Heart left ventricle (tissue), 16 donors: ENCODE results near the gene GGT5. TPM values are rescaled to one million over a fixed set of nuclear protein-coding genes. Genes with fewer than 3 reads are reported as not detected.
"Not testable (repeated sequence)": the region's sequence is repeated elsewhere in the genome, so short reads cannot be mapped to it uniquely, and the experiment has no call there.

ENCODE experiments used
- ATAC-seq, 4 donors: fragments of 200-7000 bp; cut with Tn5 transposase; one replicate each; pipeline ENCODE4 v1.9.1; 2020 to 2022; ENCODE audit warnings: moderate library complexity in 4 of 4, mild to moderate bottlenecking in 3 of 4, moderate number of reproducible peaks in 1 of 4
- DNase-seq, 5 donors: peaks; one replicate each; pipeline ENCODE4 v3.0.0-alpha.2; 2020
- H3K27ac ChIP-seq, 12 donors: fragments of 200-600 bp; sonication (generic) in 4 of 12; one replicate each; pipeline versions ENCODE4 v1.5.0 to v1.8.0; 2016 to 2022; ENCODE audit warnings: mild to moderate bottlenecking in 2 of 12
- H3K27me3 ChIP-seq, 9 donors: fragments of 200-600 bp; sonication (generic) in 2 of 9; one replicate each; pipeline versions ENCODE4 v1.5.1 to v1.8.0; 2016 to 2022; ENCODE audit warnings: mild to moderate bottlenecking in 3 of 9
- H3K36me3 ChIP-seq, 9 donors: fragments of 200-600 bp; sonication (generic) in 2 of 9; one replicate each; pipeline versions ENCODE4 v1.5.0 to v1.8.0; 2018 to 2022; ENCODE audit warnings: mild to moderate bottlenecking in 2 of 9
- H3K4me1 ChIP-seq, 12 donors: fragments of 200-600 bp; sonication (generic) in 4 of 12; one replicate each; pipeline versions ENCODE4 v1.5.0 to v1.8.0; 2016 to 2022; ENCODE audit warnings: mild to moderate bottlenecking in 3 of 12
- H3K4me3 ChIP-seq, 12 donors: fragments of 200-600 bp; sonication (generic) in 4 of 12; one replicate each; pipeline versions ENCODE4 v1.5.0 to v1.8.0; 2017 to 2022; ENCODE audit warnings: mild to moderate bottlenecking in 9 of 12, moderate library complexity in 4 of 12
- H3K9me3 ChIP-seq, 12 donors: fragments of 200-600 bp; sonication (generic) in 4 of 12; one replicate each; pipeline versions ENCODE4 v1.5.0 to v1.8.0; 2016 to 2022; ENCODE audit warnings: mild to moderate bottlenecking in 1 of 12
- POLR2A ChIP-seq, 2 donors: fragments of 450-650 bp; IDR thresholded peaks; one replicate each; pipeline ENCODE4 v1.6.1; 2017; ENCODE audit warnings: antibody characterized with exemption in 2 of 2, mild to moderate bottlenecking in 2 of 2, moderate library complexity in 2 of 2
- WGBS, 4 donors: extraction: QIAGEN DNeasy Blood & Tissue Kit in 2 of 4; methylation state at CpG; one replicate each; pipeline versions ENCODE4 v1.1.5 to v1.1.7; 2013 to 2018; 5-methylcytosine and 5-hydroxymethylcytosine counted together
- intact Hi-C, 10 donors: fragments of 100-400 bp; cut with DNase I; formaldehyde crosslinking; loops; one replicate each; pipeline versions ENCODE4 v1.11.1 to v1.14.2; 2022
- polyA plus RNA-seq, 2 donors: library from polyadenylated mRNA; stranded (reverse); fragments of 200-250 nt; gene quantifications; one replicate each; pipeline ENCODE4 v1.2.3, GENCODE V29; 2013
- total RNA-seq, 9 donors: library from RNA; depleted of rRNA in 2 of 9; stranded (reverse); fragments of >200 nt in 2 of 9; fragmentation: NEBNext Ultra II Directional in 3 of 9; extraction: Animal tissue kit (Norgen Biotek cat#: 25700) in 3 of 9; gene quantifications; one replicate each; pipeline versions ENCODE4 v1.1.0 to v1.2.4, GENCODE V29; 2016 to 2023
- TF ChIP-seq, protein P1 (sequence below), 12 donors: fragments of 200-600 bp; sonication (generic) in 4 of 12; IDR thresholded peaks; one replicate each; pipeline versions ENCODE4 v1.5.0 to v1.8.0; 2018 to 2022; ENCODE audit warnings: antibody characterized with exemption in 12 of 12, mild to moderate bottlenecking in 5 of 12
- donor health status: ischemic (EF 13 %, LVEDD 7.1; RV severe dilation, severe dysfunction).
- donor health status: healthy with polysubstance abuse.
- donor health status: DM: no; HTN: yes; CAD: no.
- donor health status: DM: no; HTN: no; CAD: no.
- donor health status: ischemic (EF 25% LVEDD 6.9; RV normal size, moderate dysfunction).
- donor health status: ischemic (EF 25% LVEDD 5.7; RV mildly dilated, moderate dysfunction).
- donor health status: healthy.
- donor health status: DM: yes; HTN: yes; CAD: no.
- donor health status: ischemic (EF 35%, LVEDD 5.7; RV mildly dilated, moderate dysfunction).
- donor health status: nonischemic (EF 11% LVEDD 7.7; RV severe dilation, severe dysfunction).
- donor health status: DM: yes; HTN: yes; CAD: no.
- donor health status: PGD.
- donor health status: ischemic (EF 29% LVEDD 5.4; RV normal size, mild dysfunction).
- donor health status: nonischemic (EF 23%, LVEDD 6.1; RV moderate dilation, normal function).

The GGT5 gene
- total and polyA plus RNA-seq, 11 donors, result 6.1 to 71.5 (median 19.6) TPM

DNA sequence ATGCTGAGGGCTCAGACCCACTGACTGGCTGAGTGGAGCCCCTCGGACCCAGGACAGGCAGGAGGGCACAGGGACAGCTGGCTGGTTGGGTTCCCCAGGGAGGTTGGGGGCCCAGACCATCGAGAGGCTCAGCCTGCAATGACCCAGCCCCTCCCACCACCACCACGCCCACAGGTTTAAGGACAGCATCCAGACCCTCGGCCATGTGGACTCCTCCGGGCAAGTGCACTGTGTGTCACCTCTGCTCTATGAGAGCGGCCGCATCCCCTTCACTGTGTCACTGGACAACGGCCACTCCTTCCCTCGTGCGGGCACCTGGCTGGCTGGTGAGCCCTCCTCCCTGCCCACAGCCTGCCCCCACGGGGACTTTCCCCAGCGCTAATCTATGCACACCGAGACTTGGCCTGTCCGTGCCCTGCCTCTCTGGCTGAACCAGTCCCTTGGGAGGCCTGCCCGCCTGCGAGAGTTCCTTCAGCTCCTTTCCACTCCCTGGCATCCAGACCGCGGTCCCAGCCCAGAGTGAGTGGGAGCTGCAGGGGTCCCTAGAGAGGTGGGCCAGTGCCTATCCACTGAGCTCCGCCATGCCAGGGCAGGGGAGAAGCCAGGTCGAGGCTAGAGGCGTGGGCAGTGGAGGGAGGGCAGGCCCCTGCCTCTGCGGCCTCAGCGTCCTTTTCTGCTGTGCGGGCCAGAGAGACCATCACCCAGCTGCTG lies 61.4 kb downstream of the GGT5 start:
- Histone ChIP-seq H3K36me3 (peaks cover 0 to 4% (median 0%) of the 10 kb centered on the region in 9 donors), H3K9me3 (no peaks in the 10 kb centered on the region), H3K4me3 (no peak overlapping the region), H3K27me3 (no peaks in the 10 kb centered on the region), H3K4me1 (peaks cover 0 to 37% (median 15%) of the 10 kb centered on the region in 12 donors), H3K27ac (no peak overlapping the region)
- WGBS, 4 donors, result 77 to 89% (median 83%) methylated on average over 18 to 24 of the region's 24 CpGs
- TF ChIP-seq, protein P1, sequence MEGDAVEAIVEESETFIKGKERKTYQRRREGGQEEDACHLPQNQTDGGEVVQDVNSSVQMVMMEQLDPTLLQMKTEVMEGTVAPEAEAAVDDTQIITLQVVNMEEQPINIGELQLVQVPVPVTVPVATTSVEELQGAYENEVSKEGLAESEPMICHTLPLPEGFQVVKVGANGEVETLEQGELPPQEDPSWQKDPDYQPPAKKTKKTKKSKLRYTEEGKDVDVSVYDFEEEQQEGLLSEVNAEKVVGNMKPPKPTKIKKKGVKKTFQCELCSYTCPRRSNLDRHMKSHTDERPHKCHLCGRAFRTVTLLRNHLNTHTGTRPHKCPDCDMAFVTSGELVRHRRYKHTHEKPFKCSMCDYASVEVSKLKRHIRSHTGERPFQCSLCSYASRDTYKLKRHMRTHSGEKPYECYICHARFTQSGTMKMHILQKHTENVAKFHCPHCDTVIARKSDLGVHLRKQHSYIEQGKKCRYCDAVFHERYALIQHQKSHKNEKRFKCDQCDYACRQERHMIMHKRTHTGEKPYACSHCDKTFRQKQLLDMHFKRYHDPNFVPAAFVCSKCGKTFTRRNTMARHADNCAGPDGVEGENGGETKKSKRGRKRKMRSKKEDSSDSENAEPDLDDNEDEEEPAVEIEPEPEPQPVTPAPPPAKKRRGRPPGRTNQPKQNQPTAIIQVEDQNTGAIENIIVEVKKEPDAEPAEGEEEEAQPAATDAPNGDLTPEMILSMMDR (IDR thresholded peaks at IDR 0.05), result no peak
- no peak for TF ChIP-seq POLR2A (IDR thresholded peaks at IDR 0.05)
- intact Hi-C loops, result loop anchor here in 3 of 10 donors (10.0 kb wide), 2 partner anchors 229 to 341 kb away; no protein-coding TSS in a partner anchor
- peak in 1 of 5 donors; percentile 22 for DNase-seq
- no peak for ATAC-seq

DNA sequence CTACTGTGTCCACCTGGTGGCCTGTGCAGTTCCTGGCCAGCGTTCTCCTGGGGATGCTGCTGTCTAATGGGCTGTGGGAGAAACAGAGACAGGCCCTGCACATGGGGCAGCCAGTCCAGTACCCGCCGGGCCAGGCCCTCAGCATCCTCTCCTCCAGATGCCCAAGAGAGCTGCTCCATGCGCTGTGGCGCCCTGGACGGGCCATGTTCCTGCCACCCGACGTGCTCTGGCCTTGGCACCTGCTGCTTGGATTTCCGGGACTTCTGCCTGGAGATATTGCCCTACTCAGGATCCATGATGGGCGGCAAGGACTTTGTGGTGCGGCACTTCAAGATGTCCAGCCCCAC lies 62.0 kb downstream of the GGT5 start:
- TF ChIP-seq, protein P1 (IDR thresholded peaks at IDR 0.05), result peak in 3 of 12 donors; percentile 1 to 4 (median 4)
- intact Hi-C loops, result loop anchor here in 3 of 10 donors (10.0 kb wide), 2 partner anchors 228 to 342 kb away; no protein-coding TSS in a partner anchor
- not testable (repeated sequence) for ATAC-seq, H3K9me3 ChIP-seq, DNase-seq, H3K4me3 ChIP-seq, H3K27ac ChIP-seq, H3K27me3 ChIP-seq
- WGBS, 4 donors, result 78 to 93% (median 88%) methylated on average over 8 to 11 of the region's 11 CpGs
- H3K36me3 ChIP-seq, result peaks cover 0 to 10% (median 6%) of the 10 kb centered on the region in 9 donors
- H3K4me1 ChIP-seq, result peaks cover 0 to 37% (median 15%) of the 10 kb centered on the region in 12 donors

DNA sequence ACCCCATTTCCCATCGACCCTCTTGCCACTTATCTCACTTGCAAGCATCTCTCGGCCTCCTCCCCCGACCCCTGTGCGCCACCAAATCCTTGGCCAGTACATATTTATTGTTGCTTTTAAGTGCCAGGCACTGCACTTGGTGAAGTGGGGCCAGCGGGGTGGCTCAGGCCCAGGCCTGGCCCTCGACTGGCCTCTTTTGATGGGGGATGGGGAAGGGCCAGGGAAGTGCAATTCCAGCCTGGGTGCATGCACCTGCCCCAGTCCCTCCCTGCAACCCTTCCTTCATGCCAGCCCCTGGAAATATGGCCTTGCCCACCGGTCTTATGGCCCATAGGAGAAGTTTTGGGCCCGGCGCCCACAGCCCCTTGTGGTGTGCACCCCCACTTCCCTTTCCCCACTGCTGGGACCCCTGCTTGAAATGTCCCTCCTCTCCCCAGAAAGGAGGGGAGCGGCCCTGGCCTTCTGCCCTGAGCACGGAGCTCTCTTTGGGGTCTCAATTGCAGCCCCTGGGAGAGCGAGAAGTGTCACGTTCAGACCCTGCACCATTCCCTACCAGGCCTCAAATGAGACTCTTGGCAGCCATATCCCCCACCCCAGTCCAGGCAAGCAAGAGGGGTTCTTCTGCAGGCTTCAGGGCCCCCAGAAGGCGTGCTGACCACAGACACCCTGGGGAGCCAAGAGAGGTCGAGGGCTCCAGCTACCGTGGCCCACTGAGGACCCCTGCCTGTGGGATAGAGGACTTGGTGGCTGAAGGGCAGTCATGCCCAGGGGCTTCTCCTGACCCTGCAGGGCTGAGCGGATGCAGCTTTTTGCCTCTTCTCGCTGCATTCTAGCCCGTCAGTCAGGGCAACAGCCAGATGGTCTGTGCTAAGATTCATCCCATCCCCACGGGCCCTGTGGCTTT lies 62.6 kb downstream of the GGT5 start:
- peak in 1 of 4 donors; percentile 1 for ATAC-seq
- Histone ChIP-seq H3K27me3 (no peaks in the 10 kb centered on the region), H3K36me3 (peaks cover 0 to 10% (median 8%) of the 10 kb centered on the region in 9 donors), H3K27ac (peak overlapping the region in 7 of 12 donors; percentile 44 to 76 (median 51)), H3K4me1 (peaks cover 0 to 43% (median 18%) of the 10 kb centered on the region in 12 donors), H3K4me3 (peak overlapping the region in 5 of 12 donors; percentile 20 to 46 (median 42)), H3K9me3 (no peaks in the 10 kb centered on the region)
- TF ChIP-seq, protein P1 (IDR thresholded peaks at IDR 0.05), result peak in 10 of 12 donors; percentile 10 to 36 (median 24)
- no peak for TF ChIP-seq POLR2A (IDR thresholded peaks at IDR 0.05)
- intact Hi-C loops, result loop anchor here in 3 of 10 donors (10.0 kb wide), 2 partner anchors 227 to 343 kb away; no protein-coding TSS in a partner anchor
- WGBS, 4 donors, result 68 to 82% (median 74%) methylated on average over 13 to 20 of the region's 20 CpGs
- DNase-seq, result peak in 1 of 5 donors; percentile 34
